ENCODE results near the gene MAFG. TPM values are rescaled to one million over a fixed set of nuclear protein-coding genes. Genes with fewer than 3 reads are reported as not detected.
A peak's percentile ranks its signal among the peaks of the same experiment; 100 is the strongest.

MAFG gene
- total and polyA plus RNA-seq, 2 of the 13 experiments (the other 11 are each of a cell fraction or from before 2014, with no cell fraction given), result 14.5 to 20.0 TPM

GRCh38 chr17:81968850-81969812 lies 41.6 kb upstream of the MAFG start (continued):
- TF ChIP-seq HIC2 (CRISPR knock-in tag; IDR thresholded peaks at IDR 0.05; ENCODE audit: low read depth) (peak; percentile 68; the same call in 1 of the 2 replicates), KDM5A (IDR thresholded peaks at IDR 0.05; ENCODE audit: borderline replicate concordance, low read length) (no peak), ZFP91 (CRISPR knock-in tag; IDR thresholded peaks at IDR 0.05; ENCODE audit: borderline replicate concordance) (peak; percentile 70), BCL3 (CRISPR knock-in tag; IDR thresholded peaks at IDR 0.05) (0 out of 2 replicates have a peak, but pooled peaks have one; percentile 33), IRX3 (CRISPR knock-in tag; IDR thresholded peaks at IDR 0.05; ENCODE audit: borderline replicate concordance, low read depth) (no peak), ZNF124 (CRISPR knock-in tag; IDR thresholded peaks at IDR 0.05) (no peak), SRY (CRISPR knock-in tag; IDR thresholded peaks at IDR 0.05) (0 out of 2 replicates have a peak, but pooled peaks have one; percentile 28), ERF (CRISPR knock-in tag; IDR thresholded peaks at IDR 0.05) (0 out of 2 replicates have a peak, but pooled peaks have one; percentile 34), NFKB2 (CRISPR knock-in tag; IDR thresholded peaks at IDR 0.05; ENCODE audit: borderline replicate concordance) (peak; percentile 35; the same call in 1 of the 2 replicates), XRCC5 (optimal IDR thresholded peaks at IDR 0.05; ENCODE audit: low read length) (peak; percentile 24), HOXA3 (CRISPR knock-in tag; IDR thresholded peaks at IDR 0.05) (0 out of 2 replicates have a peak, but pooled peaks have one; percentile 13), ZMYM3 (CRISPR knock-in tag; IDR thresholded peaks at IDR 0.05) (peak; percentile 69), ZNF253 (CRISPR knock-in tag; IDR thresholded peaks at IDR 0.05; ENCODE audit: borderline replicate concordance) (peak; percentile 67; the same call in 1 of the 2 replicates), ARNT2 (CRISPR knock-in tag; IDR thresholded peaks at IDR 0.05; ENCODE audit: low read depth) (0 out of 2 replicates have a peak, but pooled peaks have one; percentile 48), ZEB1 (IDR thresholded peaks at IDR 0.05; ENCODE audit: insufficient replicate concordance, low read depth) (peak; percentile 82), ATF7-NPFF (CRISPR knock-in tag; IDR thresholded peaks at IDR 0.05; ENCODE audit: low read depth) (no peak), THAP9 (CRISPR knock-in tag; IDR thresholded peaks at IDR 0.05; ENCODE audit: borderline replicate concordance) (0 out of 2 replicates have a peak, but pooled peaks have one; percentile 17), MTF2 (CRISPR knock-in tag; IDR thresholded peaks at IDR 0.05; ENCODE audit: borderline replicate concordance) (no peak)

Measured in HepG2 (cell line).